Stimulated activated CD8-positive, alpha-beta memory T cell treated with anti-CD3 and anti-CD28 coated beads, Interleukin-7, amount 100 ng/mL, for 1 hour (primary cell): ENCODE data around the gene NTNG2.
A peak's percentile ranks its signal among the peaks of the same experiment; 100 is the strongest.
"Not testable (repeated sequence)": the region's sequence is repeated elsewhere in the genome, so short reads cannot be mapped to it uniquely, and the experiment has no call there.

Source experiments
- DNase-seq, 2 donors: peaks; one replicate each; pipeline ENCODE4 v3.0.0-alpha.2; 2020; ENCODE audit warnings: low read depth in 2 of 2

Gene NTNG2

DNA sequence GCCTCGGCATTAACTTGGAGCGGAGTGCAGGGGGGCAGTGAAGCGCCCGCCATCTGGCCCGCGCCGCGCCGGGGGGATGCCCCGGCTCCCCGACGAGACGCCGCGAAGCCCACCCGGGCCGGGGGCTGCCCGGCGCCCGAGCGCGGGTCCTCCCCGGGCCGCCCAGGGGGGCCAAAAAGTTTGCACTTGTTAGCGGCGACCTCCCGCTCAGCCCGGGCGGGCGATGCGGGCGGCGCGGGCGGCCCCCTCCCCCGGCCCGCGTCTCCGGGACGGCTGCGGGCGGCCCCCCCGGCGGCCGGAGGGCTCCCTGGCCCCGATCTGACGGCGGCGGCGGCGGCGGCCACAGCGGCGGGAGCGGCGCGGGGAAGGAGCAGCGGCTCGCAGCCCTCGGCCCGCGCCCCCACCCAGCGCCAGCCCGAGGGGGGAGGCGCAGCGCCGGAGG lies at the start of gene NTNG2:
Gene NTNG2 (plus strand): TSS at position 316 of the 442 bp plus-strand sequence. CDS start 4,774 bp downstream, outside the sequence.
- DNase-seq, result no peak

- peak in 1 of 2 donors; percentile 19 for DNase-seq
Observed at GRCh38 chr9:132114102-132114707, 47.7 kb upstream of the NTNG2 start.

DNA sequence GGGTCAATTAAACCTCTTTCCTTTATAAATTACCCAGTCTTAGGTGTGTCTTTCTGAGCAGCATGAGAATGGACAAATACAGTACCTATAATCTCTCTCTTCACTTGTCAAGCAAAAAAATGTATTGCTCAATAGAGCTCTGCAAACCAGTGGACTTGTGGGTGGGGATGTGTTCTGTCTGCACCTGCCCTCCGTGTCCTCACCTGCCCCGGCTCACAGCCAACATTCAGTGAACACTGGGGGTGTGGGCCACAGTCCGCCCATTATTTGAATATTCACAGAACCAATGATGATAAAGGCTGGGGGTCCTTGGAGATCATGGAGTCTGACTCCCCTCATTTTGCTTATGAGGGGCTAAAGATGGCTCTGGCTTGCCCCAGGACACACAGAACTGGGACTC lies 45.3 kb upstream of the NTNG2 start:
- DNase-seq, result no peak

DNA sequence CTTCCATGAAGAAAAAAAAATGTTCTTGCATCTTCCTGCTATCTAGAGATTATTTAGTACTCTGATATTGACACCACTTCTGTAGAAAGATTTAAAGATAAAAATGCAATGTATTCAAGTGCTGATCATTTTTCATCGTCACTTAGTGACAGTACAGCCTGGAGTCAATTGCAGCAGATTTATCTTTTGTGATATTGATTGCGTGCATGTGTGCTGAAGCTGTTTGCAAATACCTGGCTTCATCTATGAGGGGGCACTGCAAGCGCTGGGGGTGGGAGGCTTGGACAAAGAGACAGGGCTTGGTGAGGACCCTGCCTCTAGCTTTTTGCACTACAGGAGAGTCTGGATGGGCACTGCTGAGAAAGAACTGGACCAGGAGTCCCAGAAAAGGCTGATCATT lies 44.2 kb upstream of the NTNG2 start:
- no peak for DNase-seq

DNA sequence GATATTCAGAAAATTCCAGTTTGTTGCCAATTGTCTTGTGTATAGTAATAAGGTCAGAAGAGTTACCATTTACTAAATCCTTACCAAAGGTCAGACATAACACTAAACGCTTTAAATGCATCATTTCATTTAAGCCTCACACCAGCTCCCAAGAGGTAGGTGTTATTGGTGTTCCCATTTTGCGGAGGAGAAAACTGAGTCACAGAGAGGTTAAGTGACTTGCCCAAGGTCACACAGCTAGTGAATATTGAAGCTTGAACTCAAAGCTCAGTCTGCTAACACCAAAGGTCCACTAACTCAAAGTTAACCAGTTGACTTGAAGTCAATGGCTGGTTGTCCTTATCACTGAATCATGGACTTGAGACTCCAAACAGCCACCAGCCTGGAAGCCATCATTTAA lies 40.8 kb upstream of the NTNG2 start:
- no peak for DNase-seq

- no peak for DNase-seq
Observed at GRCh38 chr9:132124800-132125199, 37.1 kb upstream of the NTNG2 start.

DNA sequence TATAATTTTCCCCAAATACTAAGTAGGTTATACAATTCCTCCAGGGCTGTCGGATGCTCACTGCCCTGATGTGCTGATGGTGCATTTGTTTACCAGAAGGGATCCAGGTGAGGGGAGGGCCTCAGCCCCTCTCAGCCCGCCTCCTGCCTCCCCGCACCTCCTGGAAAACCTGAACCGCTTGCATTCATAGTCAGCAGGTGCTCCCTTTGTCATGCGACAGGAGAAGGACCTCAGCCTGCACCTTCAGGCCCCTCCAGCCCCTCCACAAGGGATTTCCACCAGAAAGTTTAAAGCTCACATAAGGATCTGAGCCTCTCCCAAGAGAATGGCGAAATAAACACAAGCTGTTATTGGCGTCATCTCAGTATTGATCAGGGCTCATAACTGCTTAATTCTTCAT lies 36.5 kb upstream of the NTNG2 start:
- no peak for DNase-seq

GRCh38 chr9:132125944-132126679 lies 35.7 kb upstream of the NTNG2 start:
- DNase-seq, result no peak

DNA sequence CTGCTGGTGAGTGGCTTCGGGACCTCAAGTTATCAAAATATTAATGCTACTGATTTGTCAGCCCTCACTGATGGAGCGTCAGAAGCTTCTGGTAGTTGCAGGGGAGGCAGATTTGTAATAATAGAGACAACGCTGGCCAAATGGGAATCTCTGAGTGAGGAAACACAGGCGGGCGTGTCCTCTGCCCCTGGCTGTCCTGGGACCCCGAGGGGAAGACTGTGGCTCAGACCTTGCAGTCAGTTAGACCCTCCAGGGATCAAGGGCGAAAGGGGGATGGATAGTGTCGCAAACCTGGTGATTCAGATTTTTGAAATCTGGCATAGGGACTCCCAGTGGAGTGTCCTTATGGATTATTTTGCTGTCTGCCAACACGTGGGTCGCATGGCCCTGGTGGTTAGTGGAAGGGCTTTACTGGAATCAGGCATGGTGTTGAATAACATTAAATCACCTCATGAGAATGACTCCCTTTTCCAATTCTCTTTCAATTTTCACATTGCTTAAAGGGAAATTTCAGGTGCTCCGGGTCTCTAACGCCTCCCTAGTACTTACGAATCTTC lies 35.1 kb upstream of the NTNG2 start:
- no peak for DNase-seq

DNA sequence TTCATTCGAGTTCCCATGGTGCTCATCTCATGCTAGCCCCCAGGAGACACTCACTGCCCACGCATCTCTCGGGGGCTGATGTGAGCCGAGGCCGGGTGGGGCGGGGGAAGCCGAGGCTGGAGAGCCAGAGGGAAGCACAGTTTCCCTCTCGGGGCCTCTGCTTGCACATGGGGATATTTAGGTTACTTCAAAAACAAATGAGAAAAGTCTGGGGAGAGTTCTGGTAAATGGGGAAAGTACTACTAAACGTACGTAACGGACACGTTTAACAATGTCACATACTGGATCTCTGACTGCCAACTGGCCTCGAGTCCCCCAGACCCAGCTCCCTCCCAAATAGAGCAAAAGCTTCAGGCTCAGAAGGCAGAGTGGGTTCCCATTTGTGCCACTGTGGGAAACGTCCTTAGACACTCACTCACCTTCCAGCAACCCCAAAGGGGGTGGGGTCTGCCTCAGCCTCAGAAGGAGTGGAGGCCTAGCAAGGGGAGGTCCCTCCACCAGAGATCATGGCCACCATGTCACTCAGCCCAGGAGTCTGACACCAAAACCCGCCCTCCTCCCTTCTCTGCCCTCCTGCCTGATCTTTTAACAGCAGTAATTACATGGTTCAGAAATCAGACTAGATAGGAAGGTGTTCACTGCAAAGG lies 33.8 kb upstream of the NTNG2 start:
- no peak for DNase-seq

GRCh38 chr9:132129535-132129934 lies 32.3 kb upstream of the NTNG2 start:
- no peak for DNase-seq

GRCh38 chr9:132134085-132134484 lies 27.8 kb upstream of the NTNG2 start:
- not testable (repeated sequence) for DNase-seq

GRCh38 chr9:132135456-132135855 lies 26.4 kb upstream of the NTNG2 start:
- DNase-seq, result no peak

DNA sequence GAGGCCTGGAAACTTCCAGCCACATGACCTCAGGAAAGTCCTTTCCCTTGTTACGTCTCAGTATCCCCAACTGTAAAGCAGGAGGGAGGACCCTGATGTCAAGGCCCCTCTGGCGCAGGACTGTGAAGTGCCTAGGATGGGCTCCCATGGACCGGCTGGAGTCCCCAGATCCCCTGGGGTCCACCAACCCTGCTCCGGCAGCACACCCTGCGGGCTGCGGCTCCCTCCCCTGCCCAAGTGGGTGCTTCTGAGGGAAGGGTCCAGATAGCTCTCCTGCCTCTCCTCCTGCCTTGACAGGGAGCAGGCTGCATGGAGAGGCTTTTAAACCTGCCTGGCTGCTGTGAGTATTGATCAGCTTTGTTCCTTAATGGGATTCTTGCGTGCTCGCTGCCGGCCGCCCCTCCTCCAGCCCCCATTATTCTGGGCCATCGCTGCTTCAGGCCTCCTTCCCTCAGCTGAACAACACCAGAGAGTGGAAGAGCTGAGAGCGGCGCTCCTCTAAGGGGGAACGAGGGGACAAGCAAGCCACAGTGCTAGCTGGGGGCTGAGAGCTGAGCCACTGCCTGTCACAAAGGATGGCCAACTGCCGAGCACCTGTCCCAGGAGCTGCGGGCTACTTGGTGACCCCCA lies 25.6 kb upstream of the NTNG2 start:
- no peak for DNase-seq

DNA sequence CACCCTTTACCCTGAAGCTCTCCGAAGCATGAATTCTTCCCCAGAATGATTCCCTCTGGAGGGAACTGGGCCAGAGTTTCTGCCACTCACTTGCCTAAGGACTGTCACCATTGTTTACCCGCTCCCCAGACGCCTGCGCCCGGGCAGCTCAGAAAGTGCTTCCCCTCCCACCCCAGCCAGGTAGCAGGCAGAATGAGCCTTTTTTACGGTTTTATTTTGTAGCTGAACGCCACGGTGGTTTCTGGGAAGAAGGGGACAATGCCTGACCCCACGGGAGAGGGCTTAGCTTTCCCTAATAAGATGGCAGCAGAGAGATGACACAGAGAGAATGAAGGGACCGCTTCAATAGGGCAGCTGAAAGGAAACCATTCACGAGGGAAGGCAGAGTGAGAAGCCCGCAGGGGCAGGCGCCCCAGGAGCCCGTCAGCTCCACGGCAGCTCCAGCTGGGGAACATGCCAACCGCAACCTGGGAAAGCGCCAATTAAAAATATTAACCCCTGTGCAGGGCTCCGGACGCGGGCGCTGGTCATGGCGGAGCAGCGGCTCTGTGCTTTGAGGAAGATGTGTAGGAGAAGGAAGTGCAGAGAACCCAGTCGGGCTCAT lies 20.4 kb upstream of the NTNG2 start:
- DNase-seq, result no peak

GRCh38 chr9:132141948-132142594 lies 19.8 kb upstream of the NTNG2 start:
- DNase-seq, result no peak

DNA sequence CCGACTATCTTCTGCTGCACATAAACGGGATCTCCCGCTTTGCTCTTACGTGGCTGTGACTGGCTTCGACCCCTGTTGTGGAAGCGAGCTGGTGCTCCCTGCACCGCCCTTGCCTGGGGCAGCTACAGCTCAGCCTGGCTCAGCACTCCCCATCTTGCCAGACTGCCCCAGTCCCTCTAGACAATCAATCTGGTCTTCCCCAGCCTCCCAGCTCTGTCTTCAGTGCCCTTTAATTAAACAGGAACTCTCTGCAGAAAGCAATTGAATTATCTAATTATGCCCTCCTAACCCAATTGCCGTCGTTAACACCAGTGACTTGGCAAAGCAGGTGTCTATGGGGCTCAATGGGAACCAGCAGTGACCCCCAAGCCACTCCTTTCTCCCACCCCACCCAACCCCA lies 18.9 kb upstream of the NTNG2 start:
- no peak for DNase-seq

DNA sequence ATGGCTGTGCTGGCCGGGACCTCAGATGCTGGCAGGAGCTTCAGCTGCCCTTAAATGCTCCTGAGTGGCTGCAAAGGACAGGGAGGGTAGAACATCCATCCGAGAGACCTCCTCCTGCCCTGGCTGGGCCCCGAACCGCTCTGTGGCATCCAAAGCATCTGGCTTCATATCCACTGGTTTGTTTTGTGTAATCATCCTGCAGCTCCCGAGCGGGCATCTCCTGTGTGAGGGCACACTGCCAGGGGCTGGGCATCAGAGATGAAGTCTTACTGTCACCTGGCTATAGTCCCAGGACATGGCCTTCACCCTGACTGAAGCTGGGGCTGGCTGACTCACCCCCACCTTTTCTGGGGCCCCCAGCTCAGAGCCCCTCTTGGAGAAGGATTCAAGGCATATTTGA lies 18.5 kb upstream of the NTNG2 start:
- no peak for DNase-seq

GRCh38 chr9:132144708-132145365 lies 17.0 kb upstream of the NTNG2 start:
- DNase-seq, result no peak

DNA sequence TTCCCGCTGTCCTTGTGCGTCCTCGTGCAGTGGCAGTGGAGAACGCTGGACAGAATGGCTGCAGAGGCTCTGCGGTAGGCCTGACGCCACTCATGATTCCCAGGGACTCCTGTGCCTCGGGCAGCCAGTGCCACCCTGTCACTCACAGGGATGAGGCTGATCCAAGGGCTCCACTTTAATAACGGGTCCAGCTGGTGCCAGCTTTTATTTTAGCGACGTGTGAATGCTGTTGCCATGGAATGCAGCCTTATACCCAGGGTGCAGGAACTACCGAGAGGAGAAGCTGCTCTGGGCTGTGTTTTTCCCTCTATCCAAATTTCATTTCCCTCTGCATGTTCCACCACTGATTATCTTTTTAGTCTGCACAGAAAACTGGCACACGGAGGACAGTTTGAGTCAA lies 15.8 kb upstream of the NTNG2 start:
- DNase-seq, result no peak

DNA sequence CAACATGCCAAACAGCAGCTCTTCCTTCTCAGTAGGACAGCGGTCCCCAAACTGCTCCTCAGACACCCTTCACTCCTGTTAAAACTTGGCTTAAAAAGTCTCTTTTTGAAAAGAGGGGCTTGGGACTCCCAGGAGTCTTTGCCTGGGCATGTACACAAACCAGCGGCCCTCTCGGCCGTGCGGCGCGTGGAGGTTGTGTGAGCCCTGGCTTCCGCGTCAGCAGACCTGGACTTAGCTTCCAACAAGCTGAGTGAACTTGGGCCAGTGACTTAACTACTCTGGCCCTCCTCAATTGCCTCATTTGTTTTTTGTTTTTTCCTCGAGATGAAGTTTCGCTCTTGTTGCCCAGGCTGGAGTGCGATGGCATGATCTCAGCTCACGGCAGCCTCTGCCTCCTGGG lies 15.3 kb upstream of the NTNG2 start:
- no peak for DNase-seq
